HG02571 (cell line): ENCODE data around the gene USP6NL.

Source experiments
- ATAC-seq: cut with Tn5 transposase; IDR thresholded peaks from one replicate; pipeline ENCODE4 v1.9.1; 2021; ENCODE audit warnings: mild to moderate bottlenecking, moderate library complexity; ENCODE audit not compliant: unreplicated experiment

USP6NL gene

DNA sequence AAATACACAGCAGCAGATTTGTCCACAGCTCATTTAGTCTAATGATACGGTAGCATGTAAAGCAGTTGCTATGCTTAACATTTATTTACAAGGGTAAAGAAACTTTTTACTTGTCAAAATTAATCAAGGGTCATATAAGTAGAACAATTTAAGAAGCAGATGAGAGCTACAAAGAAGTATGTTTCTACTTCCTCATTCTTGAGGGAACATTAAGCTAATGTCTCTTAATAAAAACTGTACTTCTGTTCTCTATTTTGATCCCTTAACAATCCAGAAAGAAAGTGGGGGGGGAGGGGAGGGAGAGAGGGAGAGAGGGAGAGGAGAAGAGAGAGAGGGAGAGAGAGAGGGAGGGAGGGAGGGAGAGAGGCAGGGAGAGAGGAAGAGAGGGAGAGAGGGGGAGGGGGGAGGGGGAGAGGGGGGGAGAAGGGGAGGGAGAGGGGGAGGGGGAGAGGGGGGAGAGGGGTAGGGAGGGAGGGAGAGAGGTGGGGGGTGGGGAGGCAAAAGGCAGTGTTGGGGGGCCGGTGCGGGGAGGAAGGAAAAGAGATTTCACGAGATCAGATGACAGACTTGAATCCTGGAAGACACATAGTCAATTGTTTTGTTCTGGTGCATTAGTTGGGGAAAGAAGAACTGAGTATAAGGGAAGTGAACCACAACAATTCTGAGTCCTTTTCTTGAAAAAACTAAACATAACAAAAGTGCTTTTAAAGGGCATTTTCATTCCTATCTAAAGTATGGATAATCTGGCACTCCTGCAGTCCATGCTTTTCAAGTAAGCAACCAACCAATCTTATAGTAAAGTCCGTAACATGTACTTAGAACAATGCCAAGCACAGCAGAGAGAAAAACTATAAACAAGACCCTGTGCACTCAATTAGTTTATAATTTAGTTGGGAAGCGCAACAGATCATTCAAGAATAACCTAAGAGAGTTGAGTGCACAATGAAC lies 128.0 kb downstream of the USP6NL start:
- ATAC-seq: no peak

DNA sequence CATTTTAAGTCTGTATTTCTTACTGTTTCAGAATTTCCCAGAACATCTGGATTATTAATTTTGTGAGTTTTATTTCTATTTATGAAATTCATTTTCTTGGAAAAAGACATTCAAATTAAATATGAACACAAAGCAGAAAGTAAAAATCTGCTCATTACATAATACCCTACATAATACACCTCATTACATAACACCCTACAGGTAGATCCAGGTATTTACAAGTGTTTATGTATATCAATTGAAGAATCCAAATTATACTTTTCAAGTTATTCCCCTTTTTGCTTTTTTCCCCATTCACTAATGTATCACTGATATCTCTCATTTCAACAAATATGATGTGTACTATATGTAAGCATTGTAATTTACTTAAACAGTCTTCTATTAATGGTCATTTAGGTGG lies 129.1 kb downstream of the USP6NL start:
- no peak for ATAC-seq

DNA sequence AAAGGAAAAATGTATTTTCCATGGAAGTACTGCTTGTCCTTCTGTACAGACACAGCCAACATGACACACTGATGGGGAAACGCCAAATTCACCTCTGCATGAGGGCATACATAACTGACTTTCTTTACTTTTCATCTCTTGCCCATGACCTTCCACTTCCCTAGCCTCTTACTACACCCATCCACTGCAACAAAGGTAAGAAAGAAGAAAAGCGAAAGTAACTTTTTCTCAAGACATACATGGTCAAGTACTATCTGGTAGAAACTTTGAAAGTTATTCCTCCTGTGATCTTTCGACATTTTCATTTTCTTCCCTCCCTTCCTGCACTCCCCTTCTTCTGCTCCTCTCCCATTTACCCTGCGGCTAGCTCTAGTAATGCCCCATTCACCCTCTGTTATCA lies 130.8 kb downstream of the USP6NL start:
- no peak for ATAC-seq

DNA sequence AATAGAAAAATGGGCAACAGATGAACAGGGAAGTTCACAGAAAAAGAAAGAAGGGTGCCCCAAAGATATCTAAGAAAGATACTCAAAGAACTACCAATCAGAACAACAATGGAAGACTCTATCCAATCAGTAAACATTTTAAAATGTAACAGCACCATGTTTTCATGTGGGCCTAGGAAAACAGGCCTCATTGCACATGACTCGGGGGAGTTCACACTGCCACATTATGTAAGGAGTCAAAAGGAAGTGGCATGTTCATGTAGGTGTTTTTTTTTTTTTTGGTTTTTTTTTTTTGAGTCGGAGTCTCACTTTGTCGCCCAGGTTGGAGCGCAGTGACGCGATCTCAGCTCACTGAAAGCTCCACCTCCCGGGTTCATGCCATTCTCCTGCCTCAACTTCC lies 132.2 kb downstream of the USP6NL start:
- no peak for ATAC-seq

DNA sequence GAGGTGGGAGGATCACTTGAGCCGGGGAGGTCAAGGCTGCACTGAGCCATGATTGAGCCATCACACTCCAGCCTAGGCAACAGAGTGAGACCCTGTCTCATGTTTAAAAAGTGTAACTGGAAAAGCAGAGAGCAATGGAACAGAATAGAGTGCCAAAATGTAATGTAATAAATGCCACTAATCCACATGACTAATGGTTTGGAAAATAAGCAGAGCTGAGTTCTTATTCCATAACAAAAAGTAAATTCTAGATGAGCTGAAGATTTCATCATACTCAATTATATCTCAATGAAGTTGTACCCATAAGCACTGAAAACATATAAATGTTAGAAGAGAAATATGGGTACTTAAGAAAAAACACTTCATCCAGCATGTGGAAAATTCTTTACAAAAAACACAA lies 132.6 kb downstream of the USP6NL start:
- no peak for ATAC-seq

DNA sequence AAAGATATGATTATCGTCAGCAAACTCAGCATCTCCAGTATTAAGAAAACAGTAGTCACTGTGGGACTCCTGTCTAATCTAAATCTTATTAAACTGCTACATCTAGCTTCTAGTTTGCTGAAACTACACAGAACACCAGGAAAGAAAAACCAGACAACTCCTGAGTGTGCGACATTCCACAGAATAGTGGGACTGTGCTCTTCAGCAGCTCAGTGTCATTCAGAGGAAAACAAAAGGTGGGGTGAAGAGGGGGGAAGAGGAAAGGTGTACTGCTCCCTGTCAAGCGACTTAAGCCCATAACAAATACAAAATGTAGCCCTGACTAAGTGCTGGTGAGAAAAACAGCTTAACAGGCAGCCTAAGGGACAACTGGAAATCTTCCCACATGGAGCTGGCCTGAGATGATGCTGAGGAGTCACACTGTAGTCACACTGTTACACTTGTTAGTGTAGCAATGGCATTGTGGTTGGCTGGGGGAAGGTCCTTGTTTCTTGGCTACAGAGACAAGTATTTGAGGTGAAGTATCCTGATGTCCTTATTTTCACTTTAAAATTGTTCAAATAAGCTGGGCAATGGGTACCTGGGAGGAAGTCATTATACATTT lies 135.5 kb downstream of the USP6NL start:
- no peak for ATAC-seq

DNA sequence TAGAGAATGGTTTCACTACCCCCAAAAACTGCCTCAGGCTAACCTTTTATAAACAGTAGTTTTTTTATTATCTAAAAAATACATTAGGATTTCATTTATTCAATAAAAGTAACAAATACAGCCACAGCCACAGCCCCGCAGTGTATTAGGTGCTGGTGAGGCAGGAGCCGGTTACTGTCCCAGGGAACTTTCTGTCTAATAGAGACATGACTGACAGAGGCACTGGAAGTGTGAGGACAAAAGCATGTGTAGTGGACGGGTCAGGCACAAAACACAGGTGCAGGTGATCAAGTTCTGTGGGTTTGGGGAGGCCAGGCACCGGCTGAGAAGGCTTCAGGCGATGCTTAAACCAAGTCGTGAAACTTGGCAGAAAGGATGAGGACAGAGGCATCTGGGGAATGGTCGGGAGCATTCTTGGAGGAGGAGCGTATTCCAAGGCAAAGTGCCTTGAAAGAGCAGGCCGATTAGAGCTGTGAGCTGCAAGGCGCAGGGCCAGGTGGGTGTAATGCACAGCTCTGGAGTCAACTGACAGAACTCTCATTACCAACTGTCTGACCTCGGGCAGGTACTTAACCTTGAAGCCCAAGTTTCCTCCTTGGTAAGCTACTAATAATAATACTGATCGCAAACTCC lies 138.2 kb downstream of the USP6NL start:
- no peak for ATAC-seq

DNA sequence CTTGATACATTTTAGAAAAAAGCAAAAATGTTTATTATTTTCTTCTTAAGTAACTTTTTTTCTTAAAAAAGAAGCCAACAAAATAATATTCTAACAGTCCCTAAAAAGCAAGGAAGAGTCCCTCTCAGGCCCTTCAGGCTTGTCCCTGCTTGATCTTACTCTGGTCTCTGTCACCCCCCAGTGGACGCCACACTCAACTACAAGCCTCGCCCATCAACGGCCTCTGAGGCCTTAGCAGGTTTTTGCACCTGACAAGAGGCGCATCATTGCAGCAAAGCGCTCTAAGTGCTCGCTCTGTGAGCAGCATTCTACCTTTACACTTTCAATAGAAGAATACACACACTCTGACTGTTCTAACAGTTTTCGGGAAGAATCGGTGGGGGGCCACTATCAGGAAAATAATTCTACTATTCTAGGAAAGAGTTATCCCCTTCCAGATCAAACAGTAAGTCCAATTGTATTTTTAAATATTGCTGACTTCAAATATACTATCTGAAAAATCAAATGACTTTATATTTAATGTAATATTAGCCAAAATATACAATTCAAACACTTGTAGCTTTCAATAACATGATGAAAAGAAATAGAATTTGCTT lies 139.2 kb downstream of the USP6NL start:
- peak; percentile 86 for ATAC-seq

DNA sequence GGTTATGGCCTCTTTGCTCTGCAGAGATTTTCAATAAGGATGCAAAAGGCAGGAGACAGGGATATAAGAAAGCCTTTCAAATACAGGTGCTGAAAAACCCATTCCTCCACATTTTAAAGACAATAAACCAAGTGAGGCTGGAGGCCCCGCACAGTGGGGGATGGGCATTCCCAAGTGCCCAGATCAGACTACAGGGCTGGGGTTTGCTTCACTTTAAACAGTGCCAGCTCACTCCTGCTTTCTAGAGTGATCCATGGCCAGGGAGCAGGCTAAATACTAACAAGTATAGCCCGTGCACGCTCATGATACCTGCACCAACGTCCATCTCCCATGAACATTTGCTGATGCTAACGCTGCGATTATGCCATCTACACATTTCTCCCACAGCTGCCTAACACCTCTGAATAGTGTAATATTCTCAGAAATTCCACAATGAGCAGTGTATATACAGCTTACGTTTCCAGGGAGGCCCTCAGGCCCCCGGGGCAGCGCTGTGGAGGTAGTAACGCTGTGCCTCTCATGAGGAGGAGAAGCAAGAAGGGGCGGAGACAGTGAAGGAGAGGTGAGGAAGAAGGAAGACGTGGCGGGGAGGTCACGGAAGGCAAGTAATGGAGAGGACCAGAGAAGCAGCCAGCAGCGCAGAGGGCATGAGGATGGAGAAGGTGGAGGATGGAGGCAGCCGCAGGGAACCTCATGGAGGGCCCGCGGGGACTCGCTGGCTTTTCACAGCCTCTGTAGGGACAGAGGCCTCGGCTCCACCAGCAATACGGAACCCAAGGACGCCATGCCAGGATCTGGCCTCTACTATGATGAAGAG lies 141.7 kb downstream of the USP6NL start:
- no peak for ATAC-seq

DNA sequence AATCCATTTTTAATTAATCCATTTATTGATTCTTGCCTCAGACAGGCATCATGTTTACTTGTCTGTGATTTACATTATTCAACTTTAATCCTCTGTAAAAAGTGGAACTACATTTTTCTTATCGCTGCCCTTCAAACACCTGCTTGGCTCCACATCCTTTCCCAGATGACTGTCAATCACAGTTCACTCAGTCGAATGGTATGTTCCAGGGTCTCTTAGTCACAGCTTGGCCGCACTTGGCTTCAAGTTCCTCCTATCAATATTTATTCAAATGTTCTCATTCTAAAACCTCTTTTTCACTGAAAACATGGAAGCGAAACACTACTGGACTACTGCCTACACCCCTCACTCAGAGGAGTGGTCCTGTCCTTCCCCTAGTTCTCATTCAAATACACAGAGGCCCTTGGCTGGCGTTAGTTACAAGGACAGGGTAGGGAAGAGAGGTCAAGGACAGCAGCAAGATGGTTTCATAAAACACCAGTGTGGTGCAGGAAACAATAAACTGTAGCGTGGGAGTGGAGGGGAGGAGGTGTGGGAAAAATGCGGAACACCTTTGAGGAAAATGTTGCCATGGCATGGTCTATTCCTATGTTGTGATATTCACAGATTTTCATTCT lies 143.2 kb downstream of the USP6NL start:
- no peak for ATAC-seq

DNA sequence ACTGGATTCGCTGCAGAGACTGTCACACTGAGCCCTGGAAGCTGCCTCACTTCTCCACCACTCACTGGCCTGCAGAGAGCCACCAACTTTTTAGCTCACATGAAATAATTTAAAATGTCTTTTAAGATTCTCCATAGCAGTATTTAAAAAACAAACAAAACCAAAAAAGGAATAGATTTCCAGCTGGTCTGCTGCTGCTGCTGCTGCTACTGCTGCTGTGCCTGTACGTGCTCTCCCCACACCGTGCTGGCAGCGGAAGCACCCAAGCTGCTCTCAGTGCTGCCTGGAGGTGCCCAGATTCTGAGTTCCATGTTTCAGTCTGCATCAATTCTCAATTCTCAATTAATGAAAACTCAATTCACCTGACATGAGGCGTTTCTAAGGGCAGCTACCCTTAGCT lies 146.0 kb downstream of the USP6NL start:
- ATAC-seq: no peak

DNA sequence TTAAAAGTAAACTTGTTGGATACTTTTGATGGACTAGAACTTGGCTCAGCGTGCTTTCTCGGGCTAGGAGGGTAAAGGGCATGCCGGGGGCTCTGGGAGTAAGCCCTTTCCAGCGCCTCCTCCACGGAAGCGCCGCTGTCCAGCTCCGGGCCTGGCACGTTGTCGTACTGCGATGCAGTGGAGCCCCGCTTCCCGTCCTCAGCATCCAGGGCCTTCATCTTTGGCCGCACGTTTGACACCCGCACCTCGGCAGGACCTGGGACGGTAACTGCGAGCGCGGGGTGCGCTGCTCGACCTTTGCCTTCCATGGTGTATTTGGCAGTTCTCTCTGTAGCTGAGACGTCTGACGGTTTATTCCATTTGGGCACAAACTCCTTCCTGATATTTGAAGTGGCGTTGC lies 148.3 kb downstream of the USP6NL start:
- ATAC-seq: no peak

DNA sequence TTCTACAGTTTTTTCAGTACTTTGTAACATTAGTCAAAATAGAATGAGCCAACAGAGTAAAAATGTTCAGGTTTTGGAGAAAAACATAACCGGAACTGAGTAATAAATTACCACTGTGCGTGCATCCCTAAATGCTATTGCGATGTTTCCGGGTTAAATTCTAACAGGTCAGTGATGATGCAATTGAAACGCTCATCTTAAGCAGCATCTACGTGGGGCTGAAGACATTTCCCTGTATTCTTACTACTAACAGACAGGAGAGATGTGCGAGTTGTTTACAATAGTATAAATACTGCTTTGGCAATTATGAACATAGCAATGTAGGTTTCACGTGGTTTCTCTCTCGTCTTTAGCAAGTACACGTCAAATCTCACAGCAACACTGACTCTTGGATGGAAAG lies 149.4 kb downstream of the USP6NL start:
- ATAC-seq: no peak

DNA sequence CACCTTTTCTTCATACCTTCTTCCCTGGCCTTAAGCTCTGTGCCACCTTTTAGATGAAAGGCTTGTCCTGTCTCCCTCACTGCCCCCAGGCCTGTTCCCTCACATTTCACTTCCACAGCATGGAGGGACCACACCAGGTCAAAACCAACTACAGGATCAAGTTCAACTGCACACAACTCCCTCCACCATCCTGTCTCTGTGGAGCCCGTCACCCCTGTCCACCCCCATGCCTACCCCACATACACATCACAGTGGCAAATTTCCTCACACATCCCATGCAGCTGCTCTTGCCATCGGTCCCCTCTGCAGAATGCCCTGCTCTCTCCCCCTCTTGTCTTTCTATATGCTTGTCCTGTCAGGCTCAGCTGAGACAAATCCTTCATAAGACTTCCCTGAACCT lies 154.1 kb downstream of the USP6NL start:
- ATAC-seq: no peak

DNA sequence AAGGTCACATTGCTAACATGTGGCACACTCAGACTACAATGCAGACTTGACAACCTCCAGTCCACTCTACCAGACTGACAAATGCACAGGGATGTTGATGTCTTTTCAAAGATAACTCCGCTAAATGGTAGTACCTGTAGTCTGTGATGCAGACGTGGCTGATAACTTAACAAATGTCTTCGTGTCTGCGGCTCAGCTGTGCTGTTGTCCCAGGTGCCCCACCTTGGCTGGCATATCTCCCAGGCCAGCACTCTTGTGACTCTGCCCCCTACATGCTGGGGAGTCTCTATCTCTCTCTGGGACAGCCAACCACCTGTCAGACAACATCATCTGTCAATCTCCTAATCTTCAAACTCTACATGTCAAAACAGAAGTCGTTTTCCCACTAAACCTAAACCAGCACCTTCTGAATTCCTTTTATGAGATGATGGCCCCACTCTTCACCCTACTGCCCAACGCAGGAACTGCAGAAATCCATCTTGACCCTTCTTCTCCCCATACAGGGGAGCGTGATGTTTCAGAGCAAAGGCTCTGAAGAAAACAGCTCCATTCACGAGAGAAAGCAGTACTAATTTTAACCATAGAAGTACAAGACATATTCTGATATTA lies 156.4 kb downstream of the USP6NL start:
- no peak for ATAC-seq

DNA sequence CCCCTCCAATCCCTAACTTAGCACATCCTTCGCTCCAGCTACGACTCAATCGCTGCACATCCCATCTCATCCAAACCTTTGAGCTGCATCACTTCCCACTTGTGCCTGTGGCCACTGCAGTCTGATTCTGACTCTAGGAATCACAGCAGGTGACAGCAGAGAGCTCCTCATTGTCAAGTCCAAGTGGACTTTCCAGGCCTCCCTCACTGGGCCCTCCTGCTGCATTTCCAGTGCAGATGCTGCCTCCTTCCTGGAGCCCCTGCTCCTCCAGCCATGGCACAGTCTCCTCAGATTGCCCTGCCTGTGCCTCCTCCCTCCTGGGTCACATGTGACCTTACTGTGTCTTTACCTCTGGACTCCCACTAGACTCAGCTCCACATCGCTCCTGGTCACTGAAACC lies 157.3 kb downstream of the USP6NL start:
- ATAC-seq: no peak

DNA sequence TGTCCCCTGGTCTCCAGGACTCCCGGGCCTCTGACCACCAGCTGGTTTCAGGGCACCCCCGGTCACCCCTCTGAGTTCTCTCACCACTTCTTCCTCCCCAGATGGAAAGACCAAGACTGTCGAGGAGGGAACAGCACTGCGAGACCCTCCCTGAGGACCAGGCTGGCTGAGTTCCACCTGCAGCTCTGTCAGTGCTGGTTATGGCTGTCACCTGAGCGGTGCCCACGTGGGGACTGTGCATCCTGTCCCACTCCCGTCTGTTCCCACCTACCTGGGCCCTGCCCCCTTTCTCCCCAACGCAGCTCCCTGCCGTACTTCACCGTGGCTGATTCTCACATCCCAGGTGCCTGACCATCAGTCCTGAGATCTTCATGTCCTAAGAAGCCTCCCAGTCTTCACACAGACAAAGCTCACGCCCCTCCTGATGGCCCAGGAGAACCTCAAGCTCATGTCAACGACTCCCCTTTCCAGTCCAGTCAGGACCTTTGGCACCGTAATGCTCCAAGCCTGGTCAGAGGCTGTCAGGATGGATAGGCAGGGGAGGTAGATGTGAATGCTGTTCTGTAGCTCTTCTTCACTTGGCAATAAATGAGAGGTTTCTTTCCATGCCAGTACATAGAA lies 159.7 kb downstream of the USP6NL start:
- no peak for ATAC-seq

DNA sequence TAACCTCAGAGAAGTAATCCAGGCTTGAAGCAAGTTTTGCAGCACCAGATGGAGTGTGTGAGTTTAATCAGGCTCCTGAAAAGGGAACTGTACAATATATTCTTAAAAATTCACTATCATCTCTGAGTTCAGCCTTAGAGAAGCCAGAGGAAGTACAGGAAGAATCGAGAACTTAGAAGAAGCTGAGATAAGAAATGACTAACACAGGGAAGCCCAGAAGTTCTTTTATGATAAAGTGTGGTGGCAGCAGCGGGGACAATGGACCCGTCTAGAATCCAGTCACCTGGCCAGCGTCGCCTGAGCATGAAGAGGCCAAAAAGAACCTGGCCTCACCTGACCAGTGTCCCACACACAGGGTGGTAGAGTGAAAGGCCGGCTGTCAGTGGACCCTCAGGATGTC lies 161.0 kb downstream of the USP6NL start:
- no peak for ATAC-seq

DNA sequence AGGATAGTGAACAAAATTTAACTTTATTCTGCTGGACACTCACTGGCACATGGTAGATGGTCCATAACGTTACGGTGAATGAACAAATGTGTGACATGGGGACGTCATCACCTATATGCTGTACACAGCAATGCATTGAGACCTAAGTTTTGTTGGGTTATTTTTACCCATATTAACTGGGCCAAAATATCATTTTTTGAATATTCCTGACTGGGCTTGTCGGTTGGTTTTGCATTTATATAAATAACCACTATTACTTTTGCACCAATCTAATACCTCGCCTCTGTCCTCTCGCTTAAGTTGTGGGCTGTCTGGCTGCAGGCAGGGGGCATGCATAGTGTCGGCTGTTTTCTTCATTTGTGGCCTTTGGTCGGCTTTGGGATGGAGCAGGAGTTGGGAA lies 161.7 kb downstream of the USP6NL start:
- ATAC-seq: no peak
